Astrocyte of the cerebellum (primary cell): ENCODE data around the gene DNHD1.
"Not testable (repeated sequence)": the region's sequence is repeated elsewhere in the genome, so short reads cannot be mapped to it uniquely, and the experiment has no call there.

Source experiments
- DNase-seq: peaks from one replicate; pipeline ENCODE4 v3.0.0-alpha.2; 2011; ENCODE audit warnings: low read depth
- H3K4me3 ChIP-seq: 2 replicates; pipeline ENCODE4 v1.5.1; 2011; ENCODE audit warnings: mild to moderate bottlenecking, low read depth, low read length, moderate library complexity
- CTCF ChIP-seq: IDR thresholded peaks from 2 replicates; pipeline ENCODE4 v1.5.1; 2012; ENCODE audit warnings: low read length, low read depth, moderate library complexity, mild to moderate bottlenecking; ENCODE audit errors: missing control alignments
- in situ Hi-C: cut with HindIII; loops from 2 replicates; pipeline ENCODE4 v1.10.0; 2017; ENCODE audit warnings: low sequenced_read_pairs

Gene DNHD1

GRCh38 chr11:6502382-6502781 is 5.3 kb downstream of the DNHD1 start:
- no peak for TF ChIP-seq CTCF
- DNase-seq, result no peak
- in situ Hi-C loops, result no loop called here
- no peak overlapping the region for H3K4me3 ChIP-seq

DNA sequence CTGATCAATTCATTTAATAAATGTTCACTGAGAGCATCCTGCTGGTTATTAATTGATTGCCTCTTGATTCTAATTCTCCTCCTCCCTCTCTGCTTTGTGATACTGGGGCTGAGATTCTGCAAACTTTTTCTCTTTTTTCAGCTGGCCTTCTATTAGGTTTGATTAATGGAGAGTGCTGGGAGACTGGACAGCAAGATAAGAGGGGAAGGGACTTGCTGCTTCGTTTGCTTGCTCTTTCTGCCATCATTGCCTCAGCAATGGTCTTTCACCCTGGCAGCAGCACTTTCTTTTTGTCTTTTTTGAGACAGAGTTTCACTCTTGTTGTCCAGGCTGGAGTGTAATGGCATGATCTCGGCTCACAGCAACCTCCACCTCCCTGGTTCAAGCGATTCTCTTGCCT is 7.1 kb downstream of the DNHD1 start:
- in situ Hi-C loops, result no loop called here
- no peak overlapping the region for H3K4me3 ChIP-seq
- DNase-seq, result no peak
- TF ChIP-seq CTCF, result no peak

DNA sequence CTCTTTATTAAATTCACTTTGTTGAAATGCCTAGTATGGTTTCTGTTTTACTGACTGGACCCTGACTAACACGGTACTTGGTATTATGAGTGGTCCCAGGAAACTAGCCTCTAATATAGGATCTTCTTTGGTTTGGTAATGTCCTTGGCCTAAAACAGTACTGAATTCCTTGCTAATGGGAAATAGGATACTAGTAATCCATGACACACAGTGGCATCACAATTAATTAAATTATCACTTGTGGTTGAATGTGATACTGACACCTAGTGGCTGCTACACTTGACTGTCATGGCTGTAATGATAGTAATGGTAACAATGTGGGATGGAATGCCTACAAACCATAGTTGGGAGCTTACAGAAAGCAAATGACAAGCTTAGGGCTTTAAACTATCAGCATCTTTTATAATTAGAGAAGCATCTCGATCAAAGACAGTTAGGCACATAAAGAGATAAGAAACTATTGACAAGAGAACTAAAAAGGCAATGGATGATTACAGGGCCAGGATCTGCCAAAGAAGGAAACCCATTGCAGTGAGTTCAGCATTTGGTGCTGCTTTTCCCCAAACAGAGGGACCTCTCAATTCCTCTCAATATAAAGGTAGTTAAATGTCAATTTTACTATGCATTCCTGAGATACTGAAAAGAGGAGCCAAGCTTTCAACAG is 8.6 kb downstream of the DNHD1 start:
- in situ Hi-C loops, result no loop called here
- no peak overlapping the region for H3K4me3 ChIP-seq
- DNase-seq, result peak; percentile 47
- TF ChIP-seq CTCF, result peak; percentile 70

DNA sequence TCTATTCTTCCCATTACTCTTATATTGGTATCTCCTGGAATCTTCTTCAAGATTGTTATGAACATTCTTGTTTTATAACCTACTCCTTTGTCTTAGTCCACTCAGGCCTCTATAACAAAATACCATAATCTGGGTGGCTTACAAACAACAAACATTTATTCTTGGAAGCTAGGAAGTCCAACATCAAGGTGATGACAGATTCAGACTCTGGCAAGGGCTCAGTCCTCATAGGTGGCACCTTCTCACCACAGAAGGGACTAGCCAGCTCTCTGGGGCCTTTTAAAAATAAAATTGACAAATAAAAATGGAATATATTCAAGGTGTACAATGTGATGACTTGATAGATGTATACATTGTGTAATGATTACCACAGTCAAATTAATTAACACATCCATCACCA is 19.8 kb downstream of the DNHD1 start:
- in situ Hi-C loops, result no loop called here
- H3K4me3 ChIP-seq, result no peak overlapping the region
- DNase-seq, result no peak
- no peak for TF ChIP-seq CTCF

DNA sequence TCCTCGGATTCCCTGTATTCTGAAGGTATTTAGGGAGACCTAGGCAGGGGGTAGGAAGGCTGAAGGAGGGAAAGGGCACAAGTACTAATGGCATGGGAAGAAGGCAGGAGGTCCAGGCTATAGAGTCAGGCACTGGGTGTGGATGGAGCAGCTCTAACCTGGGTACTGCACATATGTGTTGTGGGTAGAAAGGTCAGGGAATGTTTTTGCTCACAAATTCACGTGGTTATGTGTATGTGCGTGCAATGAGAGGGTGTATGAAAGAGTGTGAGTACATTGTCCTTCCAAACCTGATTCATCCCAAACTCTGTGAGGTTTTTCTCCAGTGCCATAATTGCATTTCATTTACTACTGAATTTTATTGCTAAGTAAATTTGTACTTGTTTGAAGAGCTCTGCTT is 23.2 kb downstream of the DNHD1 start:
- no peak for TF ChIP-seq CTCF
- in situ Hi-C loops, result no loop called here
- no peak for DNase-seq
- H3K4me3 ChIP-seq, result no peak overlapping the region

DNA sequence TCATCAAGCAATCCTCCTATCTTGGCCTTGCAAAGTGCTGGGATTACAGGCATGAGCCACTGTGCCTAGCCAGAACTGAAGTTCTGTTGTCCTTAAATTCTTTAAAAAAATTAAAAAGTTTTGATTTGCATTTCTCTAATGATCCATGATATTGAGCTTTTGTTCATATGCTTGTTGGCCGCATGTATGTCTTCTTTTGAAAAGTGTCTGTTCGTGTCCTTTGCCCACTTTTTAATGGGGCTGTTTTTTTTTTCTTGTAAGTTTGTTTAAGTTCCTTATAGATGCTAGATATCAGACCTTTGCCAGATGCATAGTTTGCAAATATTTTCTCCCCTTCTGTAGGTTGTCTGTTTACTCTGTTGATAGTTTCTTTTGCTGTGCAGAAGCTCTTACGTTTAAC is 24.9 kb downstream of the DNHD1 start:
- H3K4me3 ChIP-seq, in situ Hi-C loops, DNase-seq: not testable (repeated sequence)

DNA sequence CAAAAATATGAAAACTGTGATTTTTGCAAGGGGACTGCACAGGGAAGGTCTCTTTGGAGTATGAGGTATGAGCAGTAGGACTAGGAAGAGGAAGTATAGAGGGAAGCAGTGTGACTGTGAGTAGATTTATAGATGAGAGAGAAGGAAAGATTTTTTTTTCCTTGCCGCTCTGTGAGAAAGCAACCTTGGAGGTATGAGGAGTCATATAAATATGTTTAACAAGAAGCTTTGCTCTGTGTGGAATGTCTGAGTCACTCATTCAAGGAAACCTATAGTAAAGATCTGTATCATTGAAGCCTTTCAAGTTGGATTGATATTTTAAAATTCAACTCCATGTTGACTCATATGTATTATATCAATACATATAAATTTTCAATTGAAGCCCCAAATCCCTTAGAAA is 26.2 kb downstream of the DNHD1 start:
- peak; percentile 11 for DNase-seq
- in situ Hi-C loops, result no loop called here
- TF ChIP-seq CTCF, result no peak
- H3K4me3 ChIP-seq, result no peak overlapping the region
